NOMO-1 treated with DMSO at 0.1 percent for 48 hours (cell line): ENCODE measurements around the gene SHISA5.
"Not testable (repeated sequence)": the region's sequence is repeated elsewhere in the genome, so short reads cannot be mapped to it uniquely, and the experiment has no call there.

ENCODE experiments used
- DNase-seq: peaks from one replicate; lab custom pipeline; 2025; ENCODE audit not compliant: unreplicated experiment; lab: John Stamatoyannopoulos, UW

The SHISA5 gene

DNA sequence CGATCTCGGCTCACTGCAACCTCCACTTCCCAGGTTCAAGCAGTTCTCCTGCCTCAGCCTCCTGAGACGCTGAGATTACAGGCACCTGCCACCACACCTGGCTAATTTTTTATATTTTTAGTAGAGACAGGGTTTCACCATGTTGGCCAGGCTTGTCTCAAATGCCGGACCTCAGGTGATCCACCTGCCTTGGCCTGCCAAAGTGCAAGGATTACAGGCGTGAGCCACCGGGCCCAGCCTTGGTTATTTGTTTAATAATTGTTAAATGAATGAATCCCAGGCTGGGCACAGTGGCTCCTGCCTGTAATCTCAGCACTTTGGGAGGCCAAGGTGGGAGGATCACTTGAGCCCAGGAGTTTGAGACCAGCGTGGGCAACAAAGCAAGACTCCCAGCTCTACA is 42.2 kb downstream of the SHISA5 start:
- not testable (repeated sequence) for DNase-seq

- no peak for DNase-seq
Observed at GRCh38 chr3:48460517-48460902, 43.5 kb downstream of the SHISA5 start.

- DNase-seq = no peak
Observed at GRCh38 chr3:48459773-48460516, 44.0 kb downstream of the SHISA5 start.

GRCh38 chr3:48459331-48459730 is 44.6 kb downstream of the SHISA5 start:
- DNase-seq = no peak

DNA sequence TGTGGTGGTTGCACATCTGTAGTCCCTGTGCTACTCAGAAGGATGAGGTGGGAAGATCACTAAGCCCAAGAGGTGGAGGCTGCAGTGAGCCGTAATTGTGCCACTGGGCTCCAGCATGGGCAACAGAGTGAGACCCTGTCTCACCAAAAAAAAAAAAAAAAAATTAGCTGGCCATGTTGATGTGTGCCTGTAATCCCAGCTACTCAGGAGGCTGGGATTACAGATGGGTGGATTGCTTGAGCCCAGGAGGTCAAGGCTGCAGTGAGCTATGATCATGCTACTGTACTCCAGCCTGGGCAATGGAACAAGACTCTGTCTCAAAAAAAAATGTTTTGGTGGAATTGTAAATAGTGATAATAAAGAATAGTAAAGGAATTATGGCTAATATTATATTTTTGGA is 47.5 kb downstream of the SHISA5 start:
- no peak for DNase-seq

DNA sequence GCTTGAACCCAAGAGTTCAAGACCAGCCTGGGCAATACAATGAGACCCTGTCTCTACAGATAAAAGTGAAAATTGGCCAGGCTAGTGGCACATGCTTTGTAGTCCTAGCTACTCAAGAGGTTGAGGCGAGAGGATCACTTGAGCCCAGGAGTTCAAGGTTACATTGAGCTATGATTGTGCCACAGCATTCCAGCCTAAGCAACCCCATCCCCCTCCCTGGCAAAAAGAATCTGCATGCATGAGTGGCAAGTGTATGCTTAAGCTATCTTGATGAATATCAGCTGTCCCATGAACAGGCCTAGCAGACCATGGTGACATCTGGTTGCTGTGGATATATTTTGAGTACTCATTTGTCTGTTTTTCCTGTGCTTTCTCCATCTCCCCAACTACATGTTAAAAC is 52.7 kb downstream of the SHISA5 start:
- DNase-seq = no peak

- DNase-seq = peak; percentile 82
Observed at GRCh38 chr3:48446425-48447193, 57.4 kb downstream of the SHISA5 start, which contains the start of gene ATRIP. Gene ATRIP, plus strand, starts transcription at chr3:48446737. Its CDS starts 109 bp downstream, at chr3:48446846.

DNA sequence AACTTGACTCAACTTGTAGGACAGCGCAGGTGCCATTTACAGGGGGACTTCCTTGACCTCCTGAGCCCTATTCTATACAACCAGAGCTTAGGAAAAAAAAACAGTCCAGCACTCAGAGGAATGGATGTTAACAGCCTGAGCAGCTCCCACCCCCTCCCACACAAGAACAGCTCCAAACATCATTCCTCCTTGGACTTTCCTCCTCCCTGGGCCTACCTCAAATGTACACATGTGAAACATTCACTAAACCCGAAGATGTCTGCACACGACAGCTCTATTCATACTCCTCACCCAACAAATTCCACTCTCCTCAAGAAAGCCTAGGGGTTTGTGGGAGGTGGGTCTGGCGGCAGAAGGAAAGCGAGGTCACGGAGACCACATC is 57.9 kb downstream of the SHISA5 start:
- DNase-seq = no peak

- no peak for DNase-seq
Observed at GRCh38 chr3:48445277-48445882, 58.6 kb downstream of the SHISA5 start.

DNA sequence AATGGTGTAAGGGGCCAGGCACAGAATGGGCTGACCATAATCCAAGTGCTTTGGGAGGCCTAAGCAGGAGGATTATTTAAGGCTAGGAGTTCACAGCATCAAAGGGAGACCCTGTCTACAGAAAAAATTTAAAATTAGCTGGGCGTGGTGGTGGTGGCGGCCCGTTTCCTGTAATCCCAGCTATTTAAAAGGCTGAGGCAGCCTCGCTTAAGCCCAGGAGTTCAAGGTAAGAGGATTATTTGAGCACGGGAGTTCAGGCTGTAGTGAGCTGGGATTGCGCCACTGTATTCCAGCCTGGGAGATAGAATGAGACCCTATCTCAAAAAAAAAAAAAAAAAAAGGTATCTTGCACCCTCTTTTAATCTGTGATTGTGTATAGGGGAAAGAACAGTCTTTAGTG is 62.0 kb downstream of the SHISA5 start:
- DNase-seq = no peak

DNA sequence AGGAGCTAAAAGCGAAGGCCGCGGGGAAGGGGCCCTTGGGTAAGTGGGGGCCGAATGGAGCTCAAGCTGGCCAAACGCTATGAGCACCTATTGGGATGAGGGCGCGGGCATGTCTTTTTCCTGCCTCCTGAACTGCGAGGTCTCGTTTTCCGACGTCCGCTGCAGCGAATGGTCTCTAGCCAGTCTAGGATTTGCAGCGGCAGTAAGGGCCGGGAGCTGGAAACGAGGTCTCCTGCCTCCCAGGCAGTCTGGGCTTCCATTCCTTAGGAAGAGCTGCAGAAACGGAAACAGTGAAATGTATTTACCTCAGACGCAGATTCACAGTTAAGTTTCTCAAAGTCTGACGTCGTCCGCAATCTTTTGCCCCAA is 63.4 kb downstream of the SHISA5 start:
- DNase-seq = no peak

GRCh38 chr3:48439820-48440589 is 64.0 kb downstream of the SHISA5 start, which contains the start of the genes CCDC51 and TMA7:
Gene CCDC51, minus strand, starts transcription at chr3:48440119. Its CDS starts 4,991 bp downstream, at chr3:48435128.
Gene TMA7, plus strand, starts transcription at chr3:48440257. Its CDS starts 40 bp downstream, at chr3:48440297.
- DNase-seq = peak; percentile 99

- DNase-seq = peak; percentile 50
Observed at GRCh38 chr3:48437812-48438211, 66.2 kb downstream of the SHISA5 start.

- DNase-seq = no peak
Observed at GRCh38 chr3:48436855-48437254, 67.1 kb downstream of the SHISA5 start.

- no peak for DNase-seq
Observed at GRCh38 chr3:48436477-48436787, 67.5 kb downstream of the SHISA5 start.

DNA sequence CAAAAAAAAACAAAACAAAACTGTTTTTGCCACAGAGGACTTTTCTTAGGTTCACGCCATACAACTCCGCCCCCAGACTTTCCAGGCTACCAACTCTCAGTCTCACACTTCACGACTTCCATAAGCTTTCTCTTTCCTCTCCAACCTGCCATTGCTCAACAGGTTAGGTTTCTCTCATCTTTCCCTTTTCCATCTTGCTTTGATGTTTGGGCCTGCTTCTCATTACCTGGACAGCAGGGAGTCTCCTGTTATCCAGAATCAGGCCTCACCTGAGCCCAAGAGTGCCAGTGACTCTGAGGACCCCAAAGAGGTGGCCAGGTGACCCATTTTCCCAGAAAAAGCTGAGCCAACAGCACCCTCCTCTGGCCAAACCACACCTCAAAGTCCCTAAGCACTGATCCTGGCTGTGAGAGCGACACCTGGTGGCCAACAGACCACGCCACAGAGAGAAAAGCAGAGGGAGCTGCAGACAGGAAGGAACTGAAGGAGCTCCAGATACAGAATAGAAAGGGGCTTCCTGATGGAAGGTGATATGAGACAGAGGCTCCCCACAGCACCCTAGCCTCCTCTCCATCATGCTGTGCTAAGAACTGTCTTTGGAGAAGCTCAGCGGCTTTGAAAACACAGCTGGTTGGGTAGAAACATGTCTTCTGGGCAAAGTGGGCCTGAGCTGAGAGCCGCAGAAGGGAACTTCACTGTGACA is 68.0 kb downstream of the SHISA5 start:
- DNase-seq = peak; percentile 76

- no peak for DNase-seq
Observed at GRCh38 chr3:48435223-48435595, 68.8 kb downstream of the SHISA5 start.

DNA sequence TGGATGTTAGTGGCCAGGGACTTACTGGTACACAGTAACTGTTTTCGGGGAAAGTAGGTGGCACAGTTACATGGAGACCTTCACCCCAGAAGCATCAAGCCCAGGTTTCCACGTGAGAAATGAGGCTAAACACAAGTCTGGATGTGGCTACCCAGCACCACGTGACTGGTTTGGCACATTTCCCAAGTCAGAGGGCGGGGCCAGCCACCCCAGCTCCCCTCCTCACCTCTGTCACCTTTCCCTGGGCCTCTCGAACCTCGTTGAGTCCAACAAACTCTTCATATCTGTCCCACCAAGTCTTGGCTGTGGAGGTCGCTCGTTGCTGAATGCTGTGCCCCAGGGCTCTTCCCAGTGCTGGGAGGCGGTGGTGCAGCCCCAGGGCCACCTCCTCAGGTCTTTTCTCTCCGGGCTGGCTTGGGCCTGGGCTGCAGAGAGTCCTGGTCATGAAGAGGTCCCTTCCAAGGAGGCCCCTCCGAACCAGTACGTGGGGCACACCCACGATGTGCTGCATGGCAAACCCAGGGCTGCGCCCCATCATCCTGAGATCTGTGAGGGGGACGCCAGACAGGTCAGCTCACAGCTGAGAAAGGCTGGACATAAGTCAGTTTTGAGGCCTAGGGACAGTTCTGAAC is 69.3 kb downstream of the SHISA5 start:
- no peak for DNase-seq

DNA sequence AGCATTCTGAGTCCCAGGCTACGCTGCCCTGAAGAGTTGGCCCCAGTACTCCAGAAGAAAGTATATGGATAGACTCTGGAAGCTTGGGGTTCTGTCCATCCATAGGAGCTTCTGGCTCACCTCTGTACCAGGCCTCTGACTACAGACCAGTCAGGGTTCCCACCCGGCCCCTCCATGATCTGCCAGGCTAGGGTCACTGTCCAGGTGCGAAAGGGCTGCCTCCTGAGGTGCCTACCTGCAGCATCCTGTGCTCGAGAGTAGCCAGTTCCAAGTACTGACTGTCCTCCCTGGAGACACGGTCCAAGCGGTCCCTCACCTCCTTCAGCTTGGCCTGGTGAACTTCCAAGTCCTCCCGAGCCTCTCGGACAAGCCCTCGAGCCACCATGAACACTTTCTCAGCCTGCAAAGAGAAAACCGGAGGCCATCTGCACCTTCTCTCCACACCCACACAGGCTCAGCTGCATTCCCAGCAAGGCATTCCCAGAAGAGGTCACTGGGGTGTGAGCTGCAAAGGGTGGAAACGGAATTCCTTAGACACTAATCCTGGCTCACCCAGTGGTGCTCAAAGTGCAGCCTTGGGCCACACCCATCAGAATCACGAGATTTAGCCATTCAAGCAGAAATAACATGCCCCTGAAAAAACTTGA is 70.4 kb downstream of the SHISA5 start:
- DNase-seq = no peak
